Psoas muscle (tissue), 8 donors: Measurements from ENCODE around the gene TPCN1. TPM values are rescaled to one million over a fixed set of nuclear protein-coding genes. Genes with fewer than 3 reads are reported as not detected.

Experiments used
- ATAC-seq, 4 donors: fragments of 200-7000 bp; cut with Tn5 transposase; one replicate each; pipeline ENCODE4 v1.9.1; 2020; ENCODE audit warnings: moderate library complexity in 3 of 4, mild to moderate bottlenecking in 2 of 4
- DNase-seq, 2 donors: peaks; one replicate each; pipeline ENCODE4 v3.0.0-alpha.2; 2020
- H3K27ac ChIP-seq: fragments of 200-600 bp; one replicate; pipeline ENCODE4 v1.8.0; 2022
- H3K27me3 ChIP-seq, 3 donors: fragments of 200-600 bp in 1 of 3; one replicate each; pipeline versions ENCODE4 v1.6.1 to v1.8.0; 2013 to 2022; ENCODE audit warnings: low read length in 2 of 3, mild to moderate bottlenecking in 2 of 3, moderate library complexity in 1 of 3; ENCODE audit not compliant: insufficient read depth in 3 of 3
- H3K36me3 ChIP-seq, 2 donors: fragments of 200-600 bp in 1 of 2; one replicate each; pipeline versions ENCODE4 v1.6.1 to v1.8.0; 2013 to 2022; ENCODE audit warnings: low read depth in 1 of 2, mild to moderate bottlenecking in 1 of 2, moderate library complexity in 1 of 2; ENCODE audit not compliant: insufficient read depth in 1 of 2
- H3K4me1 ChIP-seq: fragments of 200-600 bp; one replicate; pipeline ENCODE4 v1.8.0; 2022
- H3K4me3 ChIP-seq: fragments of 200-600 bp; one replicate; pipeline ENCODE4 v1.8.0; 2022; ENCODE audit warnings: mild to moderate bottlenecking
- H3K9me3 ChIP-seq: fragments of 200-600 bp; one replicate; pipeline ENCODE4 v1.8.0; 2022
- CTCF ChIP-seq: fragments of 200-600 bp; IDR thresholded peaks from one replicate; pipeline ENCODE4 v1.8.0; 2022; ENCODE audit warnings: antibody characterized with exemption
- WGBS, 3 donors: extraction: QIAGEN DNeasy Blood & Tissue Kit; methylation state at CpG; one replicate each; pipeline versions ENCODE4 v1.1.6 to v1.1.7; 2013; 5-methylcytosine and 5-hydroxymethylcytosine counted together
- intact Hi-C, 2 donors: fragments of 100-400 bp; cut with DNase I; formaldehyde crosslinking; loops; one replicate each; pipeline versions ENCODE4 v1.11.0 to v1.14.2; 2022
- polyA plus RNA-seq, 3 donors: library from polyadenylated mRNA; stranded (reverse); fragments of 200-250 nt; gene quantifications; one replicate each; pipeline ENCODE4 v1.2.3, GENCODE V29; 2013
- total RNA-seq, 4 donors: library from RNA; stranded (reverse); fragmentation: NEBNext Ultra II Directional in 2 of 4; extraction: Animal tissue kit (Norgen Biotek cat#: 25700) in 2 of 4; gene quantifications; one replicate each; pipeline versions ENCODE4 v1.2.1 to v1.2.4, GENCODE V29; 2021 to 2023
- donor health status: healthy with polysubstance abuse.
- donor health status: DM: no; HTN: no; CAD: no; lungs with moderate emphysema.
- donor health status: Bipolar disorder and iron deficiency.
- donor health status: healthy.
- donor health status: DM: yes; HTN: yes; CAD: no.
- donor health status: DM: no; HTN: no; CAD: no.
- donor health status: DM: no; HTN: no; CAD: no.
- donor health status: DM: yes; HTN: yes; CAD: no.

The TPCN1 gene
- total and polyA plus RNA-seq, 7 donors = 7.6 to 36.2 (median 25.2) TPM

- no peak overlapping the region for H3K27ac ChIP-seq
- no peak for DNase-seq
- peaks cover 0 to 16% of the 10 kb centered on the region in 2 donors for H3K36me3 ChIP-seq
- ATAC-seq = no peak
- TF ChIP-seq CTCF = no peak
- no peak overlapping the region for H3K4me3 ChIP-seq
- no peaks in the 10 kb centered on the region for H3K27me3 ChIP-seq
- intact Hi-C loops = no loop called here
- no peaks in the 10 kb centered on the region for H3K9me3 ChIP-seq
- H3K4me1 ChIP-seq = peaks cover 43% of the 10 kb centered on the region
Measured at GRCh38 chr12:113257564-113257963, 36.3 kb downstream of the TPCN1 start.

- Histone ChIP-seq H3K4me3 (no peak overlapping the region), H3K9me3 (no peaks in the 10 kb centered on the region), H3K27me3 (no peaks in the 10 kb centered on the region), H3K27ac (peak overlapping the region; percentile 75), H3K4me1 (peaks cover 46% of the 10 kb centered on the region), H3K36me3 (peaks cover 0 to 22% of the 10 kb centered on the region in 2 donors)
- 20 to 30% (median 28%) methylated on average over 5 of the region's 5 CpGs for WGBS, 3 donors
- DNase-seq = peak in 1 of 2 donors; percentile 41
- peak in 2 of 4 donors; percentile 23 to 49 for ATAC-seq
- intact Hi-C loops = loop anchor here in 1 of 2 donors (5.0 kb wide), 1 partner anchor 33 kb away; no protein-coding TSS in a partner anchor
- no peak for TF ChIP-seq CTCF
Measured at GRCh38 chr12:113260127-113260526, 38.9 kb downstream of the TPCN1 start.

GRCh38 chr12:113260636-113261300, 39.5 kb downstream of the TPCN1 start:
- peak in 1 of 2 donors; percentile 27 for DNase-seq
- no peak for ATAC-seq
- Histone ChIP-seq H3K9me3 (no peaks in the 10 kb centered on the region), H3K4me3 (no peak overlapping the region), H3K27ac (peak overlapping the region; percentile 75), H3K4me1 (peaks cover 46% of the 10 kb centered on the region), H3K36me3 (peaks cover 0 to 24% of the 10 kb centered on the region in 2 donors), H3K27me3 (no peaks in the 10 kb centered on the region)
- 61 to 69% (median 65%) methylated on average over 12 of the region's 12 CpGs for WGBS, 3 donors
- intact Hi-C loops = loop anchor here in 1 of 2 donors (5.0 kb wide), 1 partner anchor 33 kb away; no protein-coding TSS in a partner anchor
- no peak for TF ChIP-seq CTCF

- Histone ChIP-seq H3K27ac (peak overlapping the region; percentile 49), H3K4me1 (peaks cover 46% of the 10 kb centered on the region), H3K4me3 (no peak overlapping the region), H3K36me3 (peaks cover 0 to 34% of the 10 kb centered on the region in 2 donors), H3K9me3 (no peaks in the 10 kb centered on the region), H3K27me3 (no peaks in the 10 kb centered on the region)
- no peak for TF ChIP-seq CTCF
- ATAC-seq (no peak), DNase-seq (peak in 1 of 2 donors; percentile 12)
- intact Hi-C loops = loop anchor here in 1 of 2 donors (5.0 kb wide), 1 partner anchor 35 kb away; no protein-coding TSS in a partner anchor
- 66 to 80% (median 68%) methylated on average over 6 of the region's 6 CpGs for WGBS, 3 donors
Measured at GRCh38 chr12:113261847-113262470, 40.7 kb downstream of the TPCN1 start.
